GOT3 (cell line): ENCODE data around the gene SPSB3.

Experiments
- DNase-seq: peaks from one replicate; lab custom pipeline; 2025; ENCODE audit warnings: mixed read lengths; lab: John Stamatoyannopoulos, UW

The SPSB3 gene

DNA sequence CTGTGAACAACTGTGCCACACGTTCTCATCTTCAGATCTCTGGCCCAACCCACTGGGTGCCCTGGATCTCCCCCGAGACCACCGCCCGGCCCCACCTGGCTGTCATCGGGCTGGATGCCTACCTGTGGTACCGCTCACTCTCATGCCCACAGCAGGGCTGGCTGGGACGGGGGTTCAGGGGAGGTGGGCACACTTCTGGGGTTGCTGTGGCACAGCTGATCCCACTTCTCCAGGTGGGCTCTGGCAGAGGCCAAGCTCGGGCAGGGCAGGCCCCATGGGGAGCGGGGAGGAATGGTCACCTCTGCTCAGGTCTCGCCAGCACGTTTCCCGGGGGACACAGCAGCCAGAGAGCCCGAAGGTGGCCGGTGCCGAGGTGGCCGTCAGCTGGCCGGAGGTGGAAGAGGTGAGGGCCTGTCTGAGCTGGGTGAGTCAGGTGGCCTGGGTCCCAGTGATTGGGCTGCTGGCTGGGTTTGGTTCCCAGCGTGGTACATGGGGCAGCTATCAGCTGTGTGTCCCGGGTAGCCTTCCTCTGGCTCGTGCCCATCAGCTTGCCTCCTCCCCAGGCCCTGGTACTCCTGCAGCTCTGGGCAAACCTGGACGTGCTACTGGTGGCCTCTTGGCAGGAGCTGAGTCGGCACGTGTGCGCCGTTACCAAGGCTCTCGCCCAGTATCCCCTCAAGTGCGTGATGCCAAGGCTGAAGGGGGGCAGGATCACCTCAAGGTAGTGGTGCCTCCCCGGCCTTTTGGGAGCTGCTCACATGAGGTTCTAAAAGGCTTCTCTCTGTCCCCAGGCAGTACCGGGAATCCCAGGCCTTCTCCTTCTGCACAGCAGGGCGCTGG, 7.1 kb downstream of the SPSB3 start:
- DNase-seq = no peak

DNA sequence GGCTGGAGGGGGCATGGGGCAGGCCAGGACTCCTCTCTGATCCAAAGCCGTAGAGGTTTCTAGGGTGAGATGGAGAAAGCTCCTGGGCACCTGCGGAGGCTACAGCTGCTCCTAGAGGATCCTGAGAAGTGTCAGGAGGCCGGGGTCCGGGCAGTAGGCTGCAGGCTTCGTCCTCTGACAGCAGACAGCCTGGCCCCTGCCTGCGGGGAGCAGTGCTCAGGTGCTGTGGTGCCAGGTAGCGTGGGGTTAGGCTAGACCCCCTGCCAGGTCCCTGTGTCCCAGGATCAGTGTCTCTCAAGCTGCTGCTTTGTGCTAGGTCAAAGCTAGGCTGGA, 8.0 kb downstream of the SPSB3 start:
- no peak for DNase-seq

GRCh38 chr16:1773703-1774447, 8.5 kb downstream of the SPSB3 start:
- no peak for DNase-seq

GRCh38 chr16:1772908-1773702, 9.3 kb downstream of the SPSB3 start, which contains the start of gene MRPS34:
TSS of gene MRPS34 (minus strand) at chr16:1773134. CDS start at chr16:1773119, 15 bp downstream.
- DNase-seq = peak; percentile 63

- no peak for DNase-seq
These were observed 9.9 kb downstream of the SPSB3 start, which contains the start of gene EME2 for GRCh38 chr16:1772362-1772907. TSS of gene EME2 (plus strand) at chr16:1772810. CDS start at chr16:1773228, 418 bp downstream.

GRCh38 chr16:1771864-1772361, 10.5 kb downstream of the SPSB3 start:
- DNase-seq = no peak

GRCh38 chr16:1771188-1771863, 11.0 kb downstream of the SPSB3 start, which contains the start of gene NME3:
TSS of gene NME3 (minus strand) at chr16:1771543. CDS start at chr16:1771534, 9 bp downstream.
- DNase-seq = peak; percentile 34

DNA sequence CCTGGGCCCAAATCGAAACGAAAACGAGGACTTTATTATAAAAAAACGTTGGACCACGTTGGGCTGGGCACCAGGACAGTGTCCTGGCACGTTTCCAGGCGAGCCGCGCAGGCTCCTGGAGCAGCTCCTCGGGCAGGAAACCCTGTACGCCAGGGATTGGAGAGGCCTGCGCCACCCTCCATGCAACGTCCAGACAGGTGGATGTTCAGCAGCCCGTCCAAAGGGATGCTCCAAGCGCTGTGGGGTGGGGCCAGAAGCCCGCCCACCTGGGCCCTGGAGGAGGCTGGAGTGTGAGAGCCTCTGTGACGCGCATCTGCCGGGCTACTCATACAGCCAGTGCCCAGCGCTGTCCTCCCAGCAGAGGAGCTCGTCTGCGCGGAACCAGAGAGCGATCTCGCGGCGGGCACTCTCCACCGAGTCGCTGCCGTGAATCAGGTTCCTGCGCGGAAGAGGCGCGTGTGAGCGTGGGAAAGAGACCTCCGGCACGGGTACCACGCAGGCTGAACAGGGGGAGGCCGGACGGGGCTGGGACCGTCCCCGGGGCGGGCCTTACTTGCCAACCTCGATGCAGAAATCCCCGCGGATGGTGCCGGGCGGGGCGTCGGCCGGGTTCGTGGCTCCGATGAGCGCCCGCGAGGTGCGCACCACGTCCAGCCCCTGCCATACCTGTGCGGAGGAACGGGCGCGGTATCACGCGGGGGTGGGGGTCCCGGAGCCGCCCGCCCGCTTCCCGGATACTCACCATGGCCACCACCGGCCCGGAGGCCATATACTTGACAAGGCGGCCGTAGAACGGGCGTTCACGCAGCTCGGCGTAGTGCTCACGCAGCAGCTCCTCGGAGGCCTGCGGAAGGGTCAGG, 11.8 kb downstream of the SPSB3 start:
- peak; percentile 28 for DNase-seq

DNA sequence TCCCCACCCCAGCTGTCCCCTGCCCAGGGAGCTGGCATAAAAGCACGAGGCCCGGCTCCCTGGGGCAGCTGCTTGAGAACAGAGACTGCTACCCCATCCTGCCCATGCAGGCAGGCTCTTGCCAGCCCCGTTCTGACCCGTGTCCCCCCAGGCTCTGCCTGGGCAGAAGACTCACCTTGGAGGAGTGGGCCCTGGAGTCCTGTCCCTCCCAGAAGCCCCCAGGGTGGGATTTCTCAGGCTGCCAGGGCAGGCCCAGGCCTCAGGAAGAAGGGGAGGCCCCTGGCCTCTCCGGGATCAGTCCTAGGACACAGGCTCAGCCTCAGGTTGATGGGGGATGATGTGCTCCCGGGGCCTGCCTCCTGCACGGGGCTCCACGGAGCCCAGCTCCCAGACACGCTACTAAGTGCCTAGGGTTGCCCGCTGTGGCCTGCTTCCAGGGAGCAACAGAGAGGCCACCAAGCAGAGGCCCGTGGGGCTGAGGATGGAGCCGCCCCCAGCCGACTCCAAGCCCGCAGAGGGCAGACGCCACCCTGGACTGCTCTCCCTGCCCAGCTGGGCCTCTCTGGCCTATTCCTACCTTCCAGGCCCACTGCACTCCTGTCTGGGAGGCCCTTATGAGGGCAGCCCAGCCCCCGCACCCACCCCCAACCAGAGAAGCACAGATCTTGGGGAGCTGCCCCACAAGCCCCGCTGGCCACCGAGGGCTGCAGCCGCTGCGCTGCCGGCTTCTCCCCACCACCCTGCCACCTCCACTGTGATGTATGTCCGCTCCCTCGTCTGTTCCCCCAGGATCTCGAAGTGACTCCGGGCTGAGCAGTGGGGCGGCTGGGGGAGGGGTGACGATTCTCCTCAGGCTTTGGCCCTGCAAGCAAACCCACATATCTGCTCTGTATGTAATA, 12.7 kb downstream of the SPSB3 start:
- DNase-seq = no peak

- DNase-seq = no peak
These were observed 13.5 kb downstream of the SPSB3 start for GRCh38 chr16:1768767-1769401.

DNA sequence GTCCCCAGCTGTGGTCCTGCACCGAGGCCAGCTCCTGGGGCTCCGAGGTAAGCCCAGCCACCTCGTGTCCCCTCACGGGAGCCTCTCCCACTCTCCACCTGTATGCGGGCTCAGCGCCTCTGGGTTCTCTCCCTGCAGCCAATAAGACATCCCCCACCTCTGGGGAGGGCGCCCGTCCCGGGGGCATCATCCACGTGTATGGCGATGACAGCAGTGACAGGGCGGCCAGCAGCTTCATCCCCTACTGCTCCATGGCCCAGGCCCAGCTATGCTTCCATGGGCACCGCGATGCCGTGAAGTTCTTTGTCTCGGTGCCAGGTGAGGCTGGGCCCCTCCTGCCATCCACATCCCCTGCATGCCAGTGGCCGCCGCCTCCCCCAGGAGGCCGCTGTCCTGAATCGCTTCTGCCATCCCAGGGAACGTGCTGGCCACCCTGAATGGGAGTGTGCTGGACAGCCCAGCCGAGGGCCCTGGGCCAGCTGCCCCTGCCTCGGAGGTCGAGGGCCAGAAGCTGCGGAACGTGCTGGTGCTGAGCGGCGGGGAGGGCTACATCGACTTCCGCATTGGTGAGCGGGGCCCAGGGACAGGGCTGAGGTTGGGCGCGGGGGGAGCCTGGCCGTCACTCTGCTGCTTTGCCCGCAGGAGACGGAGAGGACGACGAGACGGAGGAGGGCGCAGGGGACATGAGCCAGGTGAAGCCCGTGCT, 14.2 kb downstream of the SPSB3 start:
- DNase-seq = no peak

DNA sequence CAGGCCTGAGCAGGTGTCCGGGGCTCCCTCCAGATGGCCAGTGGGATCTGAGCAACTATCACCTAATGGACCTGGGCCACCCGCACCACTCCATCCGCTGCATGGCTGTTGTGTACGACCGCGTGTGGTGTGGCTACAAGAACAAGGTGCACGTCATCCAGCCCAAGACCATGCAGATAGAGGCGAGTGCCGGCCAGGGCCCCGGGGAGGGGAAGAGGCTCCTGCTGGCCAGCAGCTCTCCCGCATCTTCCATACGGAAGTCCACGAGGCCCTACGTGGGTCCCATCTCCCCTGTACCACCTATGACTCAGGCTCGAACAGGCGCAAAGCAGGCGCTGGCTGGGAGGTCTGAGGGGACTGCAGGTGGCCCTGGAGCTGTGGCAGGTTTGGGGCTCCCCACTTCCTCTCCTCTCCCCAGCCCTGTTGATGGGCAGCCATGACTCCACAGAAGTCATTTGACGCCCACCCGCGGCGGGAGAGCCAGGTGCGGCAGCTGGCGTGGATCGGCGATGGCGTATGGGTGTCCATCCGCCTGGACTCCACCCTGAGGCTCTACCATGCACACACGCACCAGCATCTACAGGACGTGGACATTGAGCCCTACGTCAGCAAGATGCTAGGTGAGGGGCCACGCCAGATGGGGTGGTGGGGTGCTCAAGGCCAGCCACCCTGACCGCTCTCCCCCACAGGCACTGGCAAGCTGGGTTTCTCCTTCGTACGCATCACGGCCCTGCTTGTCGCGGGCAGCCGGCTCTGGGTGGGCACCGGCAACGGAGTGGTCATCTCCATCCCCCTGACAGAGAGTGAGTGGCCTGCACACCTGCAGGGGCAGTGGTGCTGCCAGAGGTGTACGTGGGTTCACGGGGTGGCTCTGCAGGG, 15.0 kb downstream of the SPSB3 start:
- DNase-seq = no peak

- DNase-seq = no peak
These were observed 15.7 kb downstream of the SPSB3 start for GRCh38 chr16:1766701-1767100.

DNA sequence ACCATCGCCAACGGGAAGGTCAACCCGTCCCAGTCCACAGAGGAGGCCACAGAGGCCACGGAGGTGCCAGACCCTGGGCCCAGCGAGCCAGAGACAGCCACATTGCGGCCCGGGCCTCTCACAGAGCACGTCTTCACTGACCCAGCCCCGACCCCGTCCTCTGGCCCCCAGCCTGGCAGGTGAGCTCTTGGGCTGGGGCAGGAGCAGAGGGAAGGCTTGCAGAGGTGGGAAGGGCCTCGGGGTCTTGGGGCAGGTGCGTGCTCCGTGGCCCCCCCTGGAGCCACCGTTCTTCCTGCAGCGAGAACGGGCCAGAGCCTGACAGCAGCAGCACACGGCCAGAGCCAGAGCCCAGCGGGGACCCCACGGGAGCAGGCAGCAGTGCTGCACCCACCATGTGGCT, 16.1 kb downstream of the SPSB3 start:
- DNase-seq = no peak

DNA sequence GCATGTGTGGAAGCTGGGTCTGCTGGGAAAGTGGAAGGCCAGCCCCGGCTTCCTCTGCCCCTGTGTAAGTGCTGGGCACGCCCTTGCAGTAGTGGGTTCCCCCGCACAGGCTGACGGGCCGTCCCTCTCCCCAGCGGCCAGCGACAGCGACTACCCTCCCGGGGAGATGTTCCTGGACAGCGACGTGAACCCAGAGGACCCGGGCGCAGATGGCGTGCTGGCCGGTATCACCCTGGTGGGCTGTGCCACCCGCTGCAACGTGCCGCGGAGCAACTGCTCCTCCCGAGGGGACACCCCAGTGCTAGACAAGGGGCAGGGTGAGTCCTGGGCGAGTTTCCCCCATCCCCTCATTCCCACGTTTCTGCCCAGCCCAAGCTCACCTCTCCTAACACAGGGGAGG, 16.5 kb downstream of the SPSB3 start:
- no peak for DNase-seq

DNA sequence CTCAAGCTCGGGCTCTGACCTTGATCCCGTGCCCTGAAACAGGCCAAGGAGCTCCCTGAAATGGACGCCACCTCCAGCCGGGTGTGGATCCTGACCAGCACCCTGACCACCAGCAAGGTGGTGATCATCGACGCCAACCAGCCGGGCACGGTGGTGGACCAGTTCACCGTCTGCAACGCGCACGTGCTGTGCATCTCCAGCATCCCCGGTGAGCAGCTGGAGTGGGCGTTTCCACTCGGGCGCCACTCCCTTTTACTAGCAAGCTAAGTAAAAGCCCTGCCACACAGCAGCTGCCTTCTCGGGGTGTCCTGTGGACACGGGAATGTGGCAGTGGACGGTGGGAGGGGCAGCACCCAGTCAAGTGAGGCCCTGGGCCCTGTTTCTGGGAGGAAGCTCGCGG, 17.4 kb downstream of the SPSB3 start:
- no peak for DNase-seq
